Lower leg skin (tissue), 4 donors: ENCODE data around the gene MRPL17. TPM values are rescaled to one million over a fixed set of nuclear protein-coding genes. Genes with fewer than 3 reads are reported as not detected.

Source experiments
- DNase-seq, 2 donors: peaks; one replicate each; pipeline ENCODE4 v3.0.0-alpha.2; 2019; ENCODE audit warnings: low spot score in 2 of 2
- H3K4me3 ChIP-seq: fragments of 200-600 bp; sonication (generic); 2 replicates; pipeline ENCODE4 v1.5.1; 2017; ENCODE audit warnings: mild to moderate bottlenecking, low read depth; ENCODE audit not compliant: poor library complexity, severe bottlenecking
- POLR2A ChIP-seq, 2 donors: fragments of 450-650 bp; IDR thresholded peaks; one replicate each; pipeline ENCODE4 v1.6.1; 2016 to 2017; ENCODE audit warnings: antibody characterized with exemption in 2 of 2, mild to moderate bottlenecking in 1 of 2, moderate library complexity in 1 of 2
- WGBS, 2 donors: methylation state at CpG; one replicate each; pipeline ENCODE4 v1.1.5; 2018; 5-methylcytosine and 5-hydroxymethylcytosine counted together
- intact Hi-C: fragments of 100-400 bp; cut with DNase I; formaldehyde crosslinking; loops from one replicate; pipeline ENCODE4 v1.15.0; 2023; ENCODE audit warnings: low total_unique reads
- total RNA-seq, 4 donors: library from RNA; depleted of rRNA; stranded (reverse); fragments of >200 nt; gene quantifications; one replicate each; pipeline ENCODE4 v1.1.0, GENCODE V29; 2016
- TF ChIP-seq, protein P1 (sequence below), 3 donors: fragments of 450-650 bp; IDR thresholded peaks; one replicate each; pipeline ENCODE4 v1.5.1; 2016; ENCODE audit warnings: antibody characterized with exemption in 3 of 3, mild to moderate bottlenecking in 3 of 3, moderate library complexity in 2 of 3

Gene MRPL17
- total RNA-seq, 4 donors from 2014 or later, result 16.8 to 115 (median 30.5) TPM

DNA sequence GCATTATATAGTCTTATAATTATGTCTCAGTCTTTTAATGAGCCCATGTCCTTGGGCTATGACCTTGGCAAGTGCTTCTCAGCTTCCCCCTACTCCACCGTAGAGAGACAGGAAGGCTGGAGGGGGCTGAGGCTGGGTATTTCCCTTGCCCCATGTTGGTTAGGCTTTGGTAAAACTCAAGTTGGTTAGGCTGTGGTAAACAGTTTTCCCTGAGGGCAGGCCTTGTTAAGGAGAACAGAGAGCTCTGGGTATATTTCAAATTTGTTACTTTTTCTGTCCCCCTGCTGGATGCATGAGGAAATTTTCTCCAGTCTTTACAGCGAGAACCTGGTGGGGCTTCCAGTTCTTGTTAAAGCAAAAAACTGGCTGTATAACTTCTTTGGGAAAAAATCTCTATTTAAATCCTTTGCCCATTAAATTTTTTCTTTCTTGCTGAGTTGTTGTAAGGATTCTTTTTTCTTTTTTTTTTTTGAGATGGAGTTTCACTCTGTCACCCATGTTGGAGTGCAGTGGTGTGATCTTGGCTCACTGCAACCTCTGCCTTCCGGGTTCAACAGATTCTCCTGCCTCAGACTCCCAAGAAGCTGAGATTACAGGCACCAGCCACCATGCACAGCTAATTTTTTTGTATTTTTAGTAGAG, 15.3 kb downstream of the MRPL17 start:
- intact Hi-C loops, result no loop called here
- DNase-seq, result no peak
- 61 to 72% methylated on average over 3 of the region's 3 CpGs for WGBS, 2 donors
- H3K4me3 ChIP-seq, result no peak overlapping the region
- no peak for TF ChIP-seq POLR2A (IDR thresholded peaks at IDR 0.05)
- TF ChIP-seq, protein P1, sequence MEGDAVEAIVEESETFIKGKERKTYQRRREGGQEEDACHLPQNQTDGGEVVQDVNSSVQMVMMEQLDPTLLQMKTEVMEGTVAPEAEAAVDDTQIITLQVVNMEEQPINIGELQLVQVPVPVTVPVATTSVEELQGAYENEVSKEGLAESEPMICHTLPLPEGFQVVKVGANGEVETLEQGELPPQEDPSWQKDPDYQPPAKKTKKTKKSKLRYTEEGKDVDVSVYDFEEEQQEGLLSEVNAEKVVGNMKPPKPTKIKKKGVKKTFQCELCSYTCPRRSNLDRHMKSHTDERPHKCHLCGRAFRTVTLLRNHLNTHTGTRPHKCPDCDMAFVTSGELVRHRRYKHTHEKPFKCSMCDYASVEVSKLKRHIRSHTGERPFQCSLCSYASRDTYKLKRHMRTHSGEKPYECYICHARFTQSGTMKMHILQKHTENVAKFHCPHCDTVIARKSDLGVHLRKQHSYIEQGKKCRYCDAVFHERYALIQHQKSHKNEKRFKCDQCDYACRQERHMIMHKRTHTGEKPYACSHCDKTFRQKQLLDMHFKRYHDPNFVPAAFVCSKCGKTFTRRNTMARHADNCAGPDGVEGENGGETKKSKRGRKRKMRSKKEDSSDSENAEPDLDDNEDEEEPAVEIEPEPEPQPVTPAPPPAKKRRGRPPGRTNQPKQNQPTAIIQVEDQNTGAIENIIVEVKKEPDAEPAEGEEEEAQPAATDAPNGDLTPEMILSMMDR (IDR thresholded peaks at IDR 0.05), result no peak

DNA sequence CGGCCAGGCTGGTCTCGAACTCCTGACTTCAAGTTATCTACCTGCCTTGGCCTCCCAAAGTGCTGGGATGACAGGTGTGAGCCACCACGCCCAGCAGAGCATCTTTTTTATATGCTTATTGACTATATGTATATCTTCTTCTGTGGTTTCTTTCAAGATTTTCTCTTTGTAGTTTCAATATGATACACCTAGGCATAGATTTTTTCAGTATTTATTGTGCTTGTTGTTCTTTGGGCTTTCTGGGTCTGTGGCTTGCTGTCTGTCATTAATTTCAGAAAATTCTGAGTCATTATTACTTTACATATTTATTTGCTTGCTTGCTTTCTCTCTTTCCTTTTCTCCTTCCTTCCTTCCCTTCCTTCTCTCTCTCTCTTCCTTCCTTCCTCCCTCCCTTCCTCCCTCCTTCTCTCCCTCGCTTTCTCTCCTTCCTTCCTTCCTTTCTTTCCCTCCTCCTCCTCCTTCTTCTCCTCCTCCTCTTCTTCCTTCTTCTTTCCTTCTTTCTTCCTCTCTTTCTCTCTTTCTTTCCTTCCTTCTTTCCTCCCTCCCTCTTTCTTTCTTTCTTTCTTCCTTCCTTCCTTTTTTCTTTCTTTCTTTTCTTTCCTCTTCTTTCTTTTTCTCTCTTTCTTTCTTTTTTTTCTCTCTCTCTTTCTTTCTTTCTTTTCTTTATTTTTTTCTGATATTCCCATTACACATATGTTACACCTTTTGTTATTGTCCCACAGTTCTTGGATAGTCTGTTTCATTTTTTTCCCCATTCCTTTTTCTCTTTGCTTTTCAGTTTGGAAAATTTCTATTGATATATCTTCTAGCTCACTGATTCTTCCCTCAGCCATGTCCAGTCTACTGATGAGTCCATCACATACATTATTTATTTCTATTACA, 16.6 kb downstream of the MRPL17 start:
- intact Hi-C loops, result no loop called here
- no peak for DNase-seq
- no peak for TF ChIP-seq POLR2A (IDR thresholded peaks at IDR 0.05)
- TF ChIP-seq, protein P1 (IDR thresholded peaks at IDR 0.05), result no peak
- 86 to 90% methylated on average over 4 of the region's 4 CpGs for WGBS, 2 donors
- H3K4me3 ChIP-seq, result no peak overlapping the region

DNA sequence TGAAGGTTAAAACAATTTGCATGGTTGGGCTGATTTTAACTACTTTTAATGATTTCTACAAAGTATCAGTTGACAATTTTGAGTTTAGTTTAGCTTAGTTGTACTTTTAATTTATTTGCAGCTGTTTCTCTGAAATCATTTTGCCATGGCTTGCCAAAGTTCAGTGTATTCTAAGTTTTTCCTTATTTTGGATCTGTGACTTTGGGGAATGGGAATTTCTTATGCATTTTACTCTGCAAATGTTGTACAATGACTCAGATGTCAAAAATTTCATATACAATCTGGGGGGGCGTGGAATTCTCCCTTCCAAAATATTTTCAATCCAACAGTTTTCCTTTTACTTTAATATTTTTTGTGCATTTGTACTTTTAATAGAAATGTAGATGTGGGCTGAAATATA, 18.6 kb downstream of the MRPL17 start:
- no peak overlapping the region for H3K4me3 ChIP-seq
- DNase-seq, result no peak
- intact Hi-C loops, result no loop called here
- WGBS, 2 donors, result 0% methylated on average over 1 of the region's 1 CpG
- TF ChIP-seq POLR2A (IDR thresholded peaks at IDR 0.05), result no peak
- TF ChIP-seq, protein P1 (IDR thresholded peaks at IDR 0.05), result no peak

DNA sequence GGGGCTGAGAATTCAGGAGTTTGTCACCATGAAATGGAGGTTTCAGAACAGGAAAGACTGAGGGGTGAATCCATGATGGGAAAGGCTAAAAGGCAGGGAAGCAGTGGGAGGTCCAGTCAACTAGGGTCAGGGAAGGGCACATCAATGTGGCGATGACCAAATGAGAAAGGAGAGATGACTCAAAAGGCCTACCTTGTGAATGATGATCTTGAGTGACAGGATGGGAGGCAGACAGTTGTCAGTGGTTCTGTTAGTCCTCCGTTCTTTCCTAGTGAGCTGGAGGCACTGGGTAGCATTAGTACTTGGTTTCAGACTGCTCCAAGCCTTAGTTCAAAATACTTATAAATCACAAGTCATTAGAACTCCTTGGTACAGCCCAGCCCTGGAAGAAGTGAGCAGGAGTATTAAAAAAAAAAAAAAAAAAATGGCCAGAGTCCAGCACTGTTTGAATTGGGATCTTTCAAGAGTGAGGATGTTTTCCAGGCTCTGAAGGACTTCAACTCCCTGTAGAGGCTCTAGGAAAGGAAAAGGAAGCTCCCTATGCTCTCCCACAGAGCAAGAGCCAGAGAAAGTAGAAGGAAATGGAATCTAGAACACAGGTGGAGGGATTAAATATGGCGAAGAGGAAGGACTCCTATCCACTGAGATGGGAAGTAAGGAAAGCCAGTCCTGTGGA, 19.2 kb downstream of the MRPL17 start:
- H3K4me3 ChIP-seq, result no peak overlapping the region
- WGBS, 2 donors, result 48 to 53% methylated on average over 3 of the region's 3 CpGs
- intact Hi-C loops, result no loop called here
- TF ChIP-seq, protein P1 (IDR thresholded peaks at IDR 0.05), result no peak
- no peak for TF ChIP-seq POLR2A (IDR thresholded peaks at IDR 0.05)
- no peak for DNase-seq

DNA sequence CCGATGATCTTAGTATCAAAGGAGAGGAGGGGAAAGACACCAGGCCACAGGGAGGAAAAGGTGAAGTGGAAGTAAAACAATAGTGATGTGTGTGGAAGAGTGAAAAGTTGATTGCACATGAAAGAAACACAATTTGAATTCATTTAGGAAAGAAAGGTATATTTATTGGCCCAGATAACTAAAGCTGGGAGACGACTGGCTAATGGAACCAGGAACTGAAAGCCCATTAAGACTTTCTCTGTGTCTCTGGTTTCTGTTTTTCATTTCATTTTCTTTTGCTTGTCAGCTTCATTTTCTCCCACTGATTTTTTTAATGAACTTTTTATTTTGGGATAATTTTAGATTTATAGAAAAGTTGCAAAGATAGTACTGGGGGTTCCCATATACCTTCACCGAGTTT, 22.4 kb downstream of the MRPL17 start:
- WGBS, 2 donors, result 88 to 92% methylated on average over 3 of the region's 3 CpGs
- intact Hi-C loops, result no loop called here
- no peak for DNase-seq
- TF ChIP-seq POLR2A (IDR thresholded peaks at IDR 0.05), result no peak
- TF ChIP-seq, protein P1 (IDR thresholded peaks at IDR 0.05), result no peak
- no peak overlapping the region for H3K4me3 ChIP-seq
